HCT116 (cell line): ENCODE data around the gene INKA2. TPM values are rescaled to one million over a fixed set of nuclear protein-coding genes. Genes with fewer than 3 reads are reported as not detected.

ENCODE experiments used
- ATAC-seq: fragments of 200-7000 bp; cut with Tn5 transposase; 2 replicates; pipeline ENCODE4 v1.9.1; 2020; ENCODE audit warnings: mild to moderate bottlenecking, moderate library complexity
- BruUV-seq: library from RNA; stranded (reverse); fragments of 400-500 nt; replicated peaks from 2 replicates; lab custom pipeline; 2021; lab: Mats Ljungman, UMichigan
- CTCF ChIA-PET: fragments of 300-600 bp; sonication (Branson Sonifier 250); formaldehyde crosslinking; loops from one replicate; lab custom pipeline; 2021; ENCODE audit warnings: antibody characterized with exemption; lab: Charles Lee
- POLR2A ChIA-PET: fragments of 300-600, 350-600 bp; sonication (Branson Sonifier 250); formaldehyde crosslinking; loops from one replicate; lab custom pipeline; 2021; ENCODE audit warnings: antibody characterized with exemption; lab: Charles Lee
- RAD21 ChIA-PET, 2 experiments: fragments of 300-600 bp; sonication (Branson Sonifier 250); formaldehyde crosslinking; loops; one replicate each; lab custom pipeline; 2023; ENCODE audit warnings: low total read pairs in 2 of 2; ENCODE audit not compliant: uncharacterized antibody in 2 of 2, unreplicated experiment in 2 of 2, low non-redundant PET in 1 of 2; lab: Charles Lee
- DNase-seq: peaks from one replicate; pipeline ENCODE4 v3.0.0-alpha.2; 2010; ENCODE audit warnings: low read depth, low spot score
- H2AFZ ChIP-seq: fragments of 200-600 bp; shearing (Covaris generic), sonication (generic); 2 replicates; pipeline ENCODE4 v1.6.1; 2017; ENCODE audit warnings: low read depth, mixed run types, mixed read lengths, antibody characterized with exemption, low read length; ENCODE audit not compliant: poor library complexity, severe bottlenecking
- H3K27ac ChIP-seq: 2 replicates; pipeline ENCODE4 v1.5.1; 2012; ENCODE audit warnings: low read depth, low read length
- H3K27me3 ChIP-seq: fragments of 200-600 bp; sonication (generic); 2 replicates; pipeline ENCODE4 v1.6.1; 2016; ENCODE audit warnings: mixed run types, low read length, mixed read lengths; ENCODE audit not compliant: insufficient read depth
- H3K36me3 ChIP-seq, 2 experiments: fragments of 200-500 bp in 1 of 2; fragments of 200-600 bp in 1 of 2; sonication (Bioruptor generic) in 1 of 2; sonication (generic) in 1 of 2; 2 replicates each; pipeline versions ENCODE4 v1.5.1 to v1.6.1; 2014 to 2016; ENCODE audit warnings: low read length in 2 of 2, inconsistent platforms in 1 of 2, mixed read lengths in 1 of 2, mixed run types in 1 of 2; ENCODE audit not compliant: insufficient read depth in 2 of 2, control insufficient read depth in 1 of 2
- H3K4me1 ChIP-seq, 2 experiments: fragments of 200-600 bp in 1 of 2; sonication (generic) in 1 of 2; 2 replicates each; pipeline versions ENCODE4 v1.5.1 to v1.6.1; 2012 to 2017; ENCODE audit warnings: low read length in 2 of 2, inconsistent platforms in 1 of 2, mild to moderate bottlenecking in 1 of 2, mixed read lengths in 1 of 2, mixed run types in 1 of 2, moderate library complexity in 1 of 2; ENCODE audit not compliant: insufficient read depth in 2 of 2, control insufficient read depth in 1 of 2
- H3K4me2 ChIP-seq: fragments of 200-600 bp; sonication (generic); 2 replicates; pipeline ENCODE4 v1.6.1; 2017; ENCODE audit warnings: mixed run types, low read length, mixed read lengths
- H3K4me3 ChIP-seq, 2 experiments: fragments of 200-600 bp in 1 of 2; sonication (generic) in 1 of 2; replicated peaks in 1 of 2; 2 replicates each; pipeline ENCODE4 v1.5.1; 2011 to 2016; ENCODE audit warnings: low read length in 2 of 2, control low read depth in 1 of 2, low read depth in 1 of 2, mild to moderate bottlenecking in 1 of 2, mixed read lengths in 1 of 2, mixed run types in 1 of 2
- H3K79me2 ChIP-seq: fragments of 200-600 bp; sonication (generic); 2 replicates; pipeline ENCODE4 v1.6.1; 2017; ENCODE audit warnings: mild to moderate bottlenecking, mixed run types, low read length, moderate library complexity, mixed read lengths; ENCODE audit not compliant: insufficient read depth
- H3K9ac ChIP-seq: fragments of 200-600 bp; sonication (generic); 2 replicates; pipeline ENCODE4 v1.6.1; 2016; ENCODE audit warnings: low read length, mixed read lengths
- H3K9me2 ChIP-seq: fragments of 200-600 bp; sonication (generic), shearing (Covaris generic); 2 replicates; pipeline ENCODE4 v1.6.1; 2017; ENCODE audit warnings: mixed run types, mild to moderate bottlenecking, moderate library complexity; ENCODE audit not compliant: insufficient read depth
- H3K9me3 ChIP-seq, 2 experiments: fragments of 200-500 bp in 1 of 2; fragments of 200-600 bp in 1 of 2; sonication (Bioruptor generic) in 1 of 2; sonication (generic) in 1 of 2; 2 replicates each; pipeline ENCODE4 v1.6.1; 2014 to 2017; ENCODE audit warnings: low read length in 2 of 2, mixed read lengths in 2 of 2, inconsistent platforms in 1 of 2, low read depth in 1 of 2, mild to moderate bottlenecking in 1 of 2, mixed run types in 1 of 2, moderate library complexity in 1 of 2; ENCODE audit not compliant: control insufficient read depth in 1 of 2, insufficient read depth in 1 of 2
- H4K20me1 ChIP-seq: fragments of 200-600 bp; sonication (generic), shearing (Covaris generic); 2 replicates; pipeline ENCODE4 v1.6.1; 2017; ENCODE audit warnings: mixed run types, mild to moderate bottlenecking, moderate library complexity; ENCODE audit not compliant: insufficient read depth
- CEBPB ChIP-seq: IDR thresholded peaks from 2 replicates; pipeline ENCODE4 v1.6.1; 2012; ENCODE audit warnings: low read depth
- EGR1 ChIP-seq: IDR thresholded peaks from 2 replicates; pipeline ENCODE4 v1.6.1; 2012; ENCODE audit warnings: low read depth
- ELF1 ChIP-seq: IDR thresholded peaks from 2 replicates; pipeline ENCODE4 v1.6.1; 2012; ENCODE audit warnings: low read depth, borderline replicate concordance
- EZH2 ChIP-seq: fragments of 200-600 bp; sonication (generic); IDR thresholded peaks from 2 replicates; pipeline ENCODE4 v1.6.1; 2017; ENCODE audit warnings: antibody characterized with exemption, mixed run types
- JUND ChIP-seq: IDR thresholded peaks from 2 replicates; pipeline ENCODE4 v1.6.1; 2012
- POLR2A ChIP-seq: IDR thresholded peaks from 2 replicates; pipeline ENCODE4 v1.7.0; 2011; ENCODE audit warnings: borderline replicate concordance; ENCODE audit not compliant: insufficient read depth, insufficient read length; ENCODE audit errors: extremely low read depth
- POLR2AphosphoS5 ChIP-seq: IDR thresholded peaks from 2 replicates; pipeline ENCODE4 v1.6.1; 2011; ENCODE audit warnings: mild to moderate bottlenecking, low read depth, low read length, moderate library complexity
- SIN3A ChIP-seq: IDR thresholded peaks from 2 replicates; pipeline ENCODE4 v1.6.1; 2012; ENCODE audit warnings: low read depth
- SRF ChIP-seq: IDR thresholded peaks from 2 replicates; pipeline ENCODE4 v1.6.1; 2012; ENCODE audit warnings: low read depth
- YY1 ChIP-seq: IDR thresholded peaks from 2 replicates; pipeline ENCODE4 v1.6.1; 2011; ENCODE audit warnings: low read length, low read depth, moderate library complexity, mild to moderate bottlenecking; ENCODE audit not compliant: insufficient replicate concordance; ENCODE audit errors: extremely low read depth
- ZFX ChIP-seq: fragments of 450-650 bp; IDR thresholded peaks from 2 replicates; pipeline ENCODE4 v1.6.1; 2017
- ZNF274 ChIP-seq: fragments of 200-500 bp; sonication (Bioruptor generic); IDR thresholded peaks from 2 replicates; pipeline ENCODE4 v1.6.1; 2014; ENCODE audit warnings: mild to moderate bottlenecking, low read depth, low read length, inconsistent platforms
- intact Hi-C: fragments of 100-400 bp; cut with micrococcal nuclease; formaldehyde crosslinking; loops from 2 replicates; pipeline ENCODE4 v1.10.0; 2022
- total RNA-seq: library from RNA; stranded (reverse); gene quantifications from one replicate; pipeline ENCODE4 v1.2.1, GENCODE V29; 2021; ENCODE audit not compliant: unreplicated experiment
- TF ChIP-seq, protein P1 (sequence below), 3 experiments: fragments of 200-600 bp in 1 of 3; sonication (generic) in 1 of 3; IDR thresholded peaks in 2 of 3; conservative IDR thresholded peaks in 1 of 3; 2 replicates each; pipeline ENCODE4 v1.5.1; 2012 to 2017; ENCODE audit warnings: low read depth in 2 of 3, low read length in 2 of 3, antibody characterized with exemption in 1 of 3, borderline replicate concordance in 1 of 3, control low read depth in 1 of 3, mild to moderate bottlenecking in 1 of 3, mixed read lengths in 1 of 3, mixed run types in 1 of 3, moderate library complexity in 1 of 3; ENCODE audit not compliant: insufficient read depth in 1 of 3
- TF ChIP-seq, protein P2 (sequence below): IDR thresholded peaks from 2 replicates; pipeline ENCODE4 v1.6.1; 2012; ENCODE audit warnings: low read depth
- TF ChIP-seq, protein P3 (sequence below): IDR thresholded peaks from 2 replicates; pipeline ENCODE4 v1.6.1; 2012
- TF ChIP-seq, protein P4 (sequence below): IDR thresholded peaks from 2 replicates; pipeline ENCODE4 v1.6.1; 2011; ENCODE audit warnings: mild to moderate bottlenecking, low read length, moderate library complexity; ENCODE audit not compliant: insufficient replicate concordance; ENCODE audit errors: extremely low read depth

INKA2 gene
- total RNA-seq, 1 experiment from 2014 or later, result 4.0 TPM

DNA sequence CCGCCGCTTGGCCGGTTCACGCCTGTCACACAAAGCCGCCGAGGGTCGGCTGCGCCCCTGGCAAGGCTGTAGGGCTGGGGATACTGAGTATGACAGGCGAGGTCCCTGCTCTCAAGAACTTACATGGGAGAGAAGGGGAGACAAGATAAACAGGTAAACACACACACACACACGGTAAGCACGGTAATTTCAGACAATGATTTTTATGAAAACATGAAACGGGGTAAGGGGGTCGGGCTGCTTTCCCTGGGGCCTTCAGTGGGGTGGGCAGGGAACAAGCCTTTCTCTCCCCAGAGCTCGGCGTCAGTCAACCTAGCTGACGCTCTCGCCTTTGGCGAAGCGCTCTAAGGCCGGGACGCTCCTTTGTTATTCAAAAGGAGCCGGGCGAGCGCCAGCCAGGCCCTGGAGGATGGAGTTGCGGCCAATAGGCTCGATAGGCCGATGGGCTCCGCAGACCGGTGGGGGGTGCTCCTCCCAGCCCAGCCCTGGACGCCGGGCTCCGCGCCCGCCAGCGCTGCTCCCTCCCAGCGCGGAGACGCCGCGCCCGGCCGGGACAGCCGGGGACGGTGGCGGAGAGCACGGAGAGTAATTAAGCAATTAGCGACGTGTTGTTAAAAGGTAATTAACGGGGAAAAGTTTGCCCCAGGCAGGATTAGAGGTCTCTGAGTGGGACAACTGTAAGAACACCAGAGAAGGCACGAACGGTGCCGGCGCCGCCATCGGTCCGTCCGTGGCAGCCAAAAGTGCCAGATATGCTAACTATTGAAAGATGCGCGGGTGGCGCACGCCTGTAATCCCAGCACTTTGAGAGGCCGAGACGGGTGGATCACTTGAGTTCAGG, 950 bp upstream of the INKA2 start:
- DNase-seq (no peak), ATAC-seq (no peak)
- BruUV-seq, result no TSS peak
- POLR2A ChIA-PET, result no interaction called here
- H3K9me3 ChIP-seq, result no peaks in the 10 kb centered on the region
- H3K27ac ChIP-seq, result peak overlapping the region; percentile 96
- no peaks in the 10 kb centered on the region for H3K79me2 ChIP-seq
- no peak for TF ChIP-seq JUND
- no peak for TF ChIP-seq SRF
- TF ChIP-seq ELF1, result no peak
- TF ChIP-seq SIN3A, result no peak
- no peak for TF ChIP-seq EZH2
- TF ChIP-seq, protein P1, sequence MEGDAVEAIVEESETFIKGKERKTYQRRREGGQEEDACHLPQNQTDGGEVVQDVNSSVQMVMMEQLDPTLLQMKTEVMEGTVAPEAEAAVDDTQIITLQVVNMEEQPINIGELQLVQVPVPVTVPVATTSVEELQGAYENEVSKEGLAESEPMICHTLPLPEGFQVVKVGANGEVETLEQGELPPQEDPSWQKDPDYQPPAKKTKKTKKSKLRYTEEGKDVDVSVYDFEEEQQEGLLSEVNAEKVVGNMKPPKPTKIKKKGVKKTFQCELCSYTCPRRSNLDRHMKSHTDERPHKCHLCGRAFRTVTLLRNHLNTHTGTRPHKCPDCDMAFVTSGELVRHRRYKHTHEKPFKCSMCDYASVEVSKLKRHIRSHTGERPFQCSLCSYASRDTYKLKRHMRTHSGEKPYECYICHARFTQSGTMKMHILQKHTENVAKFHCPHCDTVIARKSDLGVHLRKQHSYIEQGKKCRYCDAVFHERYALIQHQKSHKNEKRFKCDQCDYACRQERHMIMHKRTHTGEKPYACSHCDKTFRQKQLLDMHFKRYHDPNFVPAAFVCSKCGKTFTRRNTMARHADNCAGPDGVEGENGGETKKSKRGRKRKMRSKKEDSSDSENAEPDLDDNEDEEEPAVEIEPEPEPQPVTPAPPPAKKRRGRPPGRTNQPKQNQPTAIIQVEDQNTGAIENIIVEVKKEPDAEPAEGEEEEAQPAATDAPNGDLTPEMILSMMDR (IDR thresholded peaks at IDR 0.05 in 2 of 3, conservative IDR thresholded peaks at IDR 0.05 in 1 of 3; ENCODE audit: borderline replicate concordance in 1 of 3, insufficient read depth in 1 of 3, low read depth in 2 of 3, low read length in 2 of 3), result no peak
- TF ChIP-seq, protein P2, sequence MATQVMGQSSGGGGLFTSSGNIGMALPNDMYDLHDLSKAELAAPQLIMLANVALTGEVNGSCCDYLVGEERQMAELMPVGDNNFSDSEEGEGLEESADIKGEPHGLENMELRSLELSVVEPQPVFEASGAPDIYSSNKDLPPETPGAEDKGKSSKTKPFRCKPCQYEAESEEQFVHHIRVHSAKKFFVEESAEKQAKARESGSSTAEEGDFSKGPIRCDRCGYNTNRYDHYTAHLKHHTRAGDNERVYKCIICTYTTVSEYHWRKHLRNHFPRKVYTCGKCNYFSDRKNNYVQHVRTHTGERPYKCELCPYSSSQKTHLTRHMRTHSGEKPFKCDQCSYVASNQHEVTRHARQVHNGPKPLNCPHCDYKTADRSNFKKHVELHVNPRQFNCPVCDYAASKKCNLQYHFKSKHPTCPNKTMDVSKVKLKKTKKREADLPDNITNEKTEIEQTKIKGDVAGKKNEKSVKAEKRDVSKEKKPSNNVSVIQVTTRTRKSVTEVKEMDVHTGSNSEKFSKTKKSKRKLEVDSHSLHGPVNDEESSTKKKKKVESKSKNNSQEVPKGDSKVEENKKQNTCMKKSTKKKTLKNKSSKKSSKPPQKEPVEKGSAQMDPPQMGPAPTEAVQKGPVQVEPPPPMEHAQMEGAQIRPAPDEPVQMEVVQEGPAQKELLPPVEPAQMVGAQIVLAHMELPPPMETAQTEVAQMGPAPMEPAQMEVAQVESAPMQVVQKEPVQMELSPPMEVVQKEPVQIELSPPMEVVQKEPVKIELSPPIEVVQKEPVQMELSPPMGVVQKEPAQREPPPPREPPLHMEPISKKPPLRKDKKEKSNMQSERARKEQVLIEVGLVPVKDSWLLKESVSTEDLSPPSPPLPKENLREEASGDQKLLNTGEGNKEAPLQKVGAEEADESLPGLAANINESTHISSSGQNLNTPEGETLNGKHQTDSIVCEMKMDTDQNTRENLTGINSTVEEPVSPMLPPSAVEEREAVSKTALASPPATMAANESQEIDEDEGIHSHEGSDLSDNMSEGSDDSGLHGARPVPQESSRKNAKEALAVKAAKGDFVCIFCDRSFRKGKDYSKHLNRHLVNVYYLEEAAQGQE, result no peak
- TF ChIP-seq POLR2AphosphoS5, result no peak
- TF ChIP-seq, protein P3, sequence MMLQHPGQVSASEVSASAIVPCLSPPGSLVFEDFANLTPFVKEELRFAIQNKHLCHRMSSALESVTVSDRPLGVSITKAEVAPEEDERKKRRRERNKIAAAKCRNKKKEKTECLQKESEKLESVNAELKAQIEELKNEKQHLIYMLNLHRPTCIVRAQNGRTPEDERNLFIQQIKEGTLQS, result no peak
- no peak for TF ChIP-seq YY1
- no peak for TF ChIP-seq CEBPB
- TF ChIP-seq, protein P4, sequence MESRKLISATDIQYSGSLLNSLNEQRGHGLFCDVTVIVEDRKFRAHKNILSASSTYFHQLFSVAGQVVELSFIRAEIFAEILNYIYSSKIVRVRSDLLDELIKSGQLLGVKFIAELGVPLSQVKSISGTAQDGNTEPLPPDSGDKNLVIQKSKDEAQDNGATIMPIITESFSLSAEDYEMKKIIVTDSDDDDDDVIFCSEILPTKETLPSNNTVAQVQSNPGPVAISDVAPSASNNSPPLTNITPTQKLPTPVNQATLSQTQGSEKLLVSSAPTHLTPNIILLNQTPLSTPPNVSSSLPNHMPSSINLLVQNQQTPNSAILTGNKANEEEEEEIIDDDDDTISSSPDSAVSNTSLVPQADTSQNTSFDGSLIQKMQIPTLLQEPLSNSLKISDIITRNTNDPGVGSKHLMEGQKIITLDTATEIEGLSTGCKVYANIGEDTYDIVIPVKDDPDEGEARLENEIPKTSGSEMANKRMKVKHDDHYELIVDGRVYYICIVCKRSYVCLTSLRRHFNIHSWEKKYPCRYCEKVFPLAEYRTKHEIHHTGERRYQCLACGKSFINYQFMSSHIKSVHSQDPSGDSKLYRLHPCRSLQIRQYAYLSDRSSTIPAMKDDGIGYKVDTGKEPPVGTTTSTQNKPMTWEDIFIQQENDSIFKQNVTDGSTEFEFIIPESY, result no peak
- no peak for TF ChIP-seq ZFX
- no peak for TF ChIP-seq EGR1
- no peak for TF ChIP-seq POLR2A
- no peak for TF ChIP-seq ZNF274
- no peaks in the 10 kb centered on the region for H3K36me3 ChIP-seq
- peaks cover 15 to 28% of the 10 kb centered on the region in 2 experiments; a peak in 3 of 4 replicates for H3K4me1 ChIP-seq
- no peaks in the 10 kb centered on the region for H3K9me2 ChIP-seq
- H3K4me3 ChIP-seq, result peak overlapping the region; percentile 53 to 59
- H2AFZ ChIP-seq, result peak overlapping the region; percentile 82
- peak overlapping the region; percentile 49 for H3K9ac ChIP-seq
- peak overlapping the region; percentile 81 for H3K4me2 ChIP-seq
- CTCF ChIA-PET, result interaction anchor here (1.6 to 2.5 kb wide), 2 partner anchors 7 to 15 kb away, joined by 5 to 22 read pairs; no protein-coding TSS in a partner anchor
- H4K20me1 ChIP-seq, result no peaks in the 10 kb centered on the region
- H3K27me3 ChIP-seq, result peaks cover 4% of the 10 kb centered on the region; the same call in 1 of the 2 replicates
- RAD21 ChIA-PET, result no interaction called here
- intact Hi-C loops, result loop anchor here (1.0 kb wide), 1 partner anchor 15 kb away; the partner anchor contains the start of gene DDX20
